ENCODE data around the gene PTK7.

- no peak for TF ChIP-seq POLR2A (IDR thresholded peaks at IDR 0.05)
- TF ChIP-seq CTCF (IDR thresholded peaks at IDR 0.05): no peak
- TF ChIP-seq POLR2AphosphoS5 (IDR thresholded peaks at IDR 0.05): no peak
Measured at GRCh38 chr6:43150051-43150751, 74.1 kb downstream of the PTK7 start.
